Hematopoietic multipotent progenitor cell (in vitro differentiated cells): Measurements from ENCODE around the gene FBXO44. TPM values are rescaled to one million over a fixed set of nuclear protein-coding genes. Genes with fewer than 3 reads are reported as not detected.

Experiments used
- DNase-seq, 3 donors: peaks; one replicate each; pipeline ENCODE4 v3.0.0-alpha.2; 2011 to 2015; ENCODE audit warnings: low read depth in 2 of 3, low spot score in 2 of 3
- total RNA-seq: library from RNA; depleted of rRNA; stranded (reverse); fragments of >200 nt; gene quantifications from one replicate; pipeline ENCODE4 v1.2.3, GENCODE V29; 2012

Gene FBXO44
- total RNA-seq, 1 donor, result 10.5 TPM

- no peak for DNase-seq
Measured at GRCh38 chr1:11704691-11705475, 50.2 kb downstream of the FBXO44 start.

- DNase-seq, result no peak
Measured at GRCh38 chr1:11705596-11705995, 50.9 kb downstream of the FBXO44 start.

GRCh38 chr1:11706292-11706691 is 51.6 kb downstream of the FBXO44 start:
- no peak for DNase-seq

- peak in 1 of 3 donors; percentile 73 for DNase-seq
Measured at GRCh38 chr1:11707621-11708276, 53.1 kb downstream of the FBXO44 start.

GRCh38 chr1:11708554-11709350 is 54.1 kb downstream of the FBXO44 start:
- peak in 2 of 3 donors; percentile 42 to 68 for DNase-seq

- DNase-seq, result no peak
Measured at GRCh38 chr1:11711490-11711889, 56.8 kb downstream of the FBXO44 start.

- DNase-seq, result no peak
Measured at GRCh38 chr1:11712285-11712684, 57.6 kb downstream of the FBXO44 start.

Other genes with a start within 250 kb of the FBXO44 start
- gene DISP3, start 175.7 kb upstream of the FBXO44 start, total RNA-seq, result under 0.01 TPM
- gene FBXO2, start 448 bp upstream of the FBXO44 start, total RNA-seq, result 0.27 TPM
- gene FBXO6, start 9.3 kb downstream of the FBXO44 start, total RNA-seq, result 12.4 TPM
- gene MAD2L2, start 26.3 kb downstream of the FBXO44 start, total RNA-seq, result 53.1 TPM
- gene DRAXIN, start 36.8 kb downstream of the FBXO44 start, total RNA-seq, result 0.27 TPM
- 47.9 TPM for gene AGTRAP, start 81.3 kb downstream of the FBXO44 start, total RNA-seq
- not detected for gene C1orf167, start 107.3 kb downstream of the FBXO44 start, total RNA-seq
- gene MTHFR, start 151.1 kb downstream of the FBXO44 start, total RNA-seq, result 40.9 TPM
- 12.7 TPM for gene CLCN6, start 151.3 kb downstream of the FBXO44 start, total RNA-seq
- not detected for gene NPPA, start 192.9 kb downstream of the FBXO44 start, total RNA-seq
- not detected for gene NPPB, start 204.1 kb downstream of the FBXO44 start, total RNA-seq